ENCODE data around the gene ZNF705A.
"Not testable (repeated sequence)": the region's sequence is repeated elsewhere in the genome, so short reads cannot be mapped to it uniquely, and the experiment has no call there.

Gene ZNF705A

GRCh38 chr12:8127138-8127537, 29.7 kb upstream of the ZNF705A start:
- Histone ChIP-seq H3K9me3 (no peaks in the 10 kb centered on the region), H3K4me1 (ENCODE audit: control insufficient read depth in 1 of 2, insufficient read depth in 1 of 2, low read depth in 1 of 2, low read length in 1 of 2) (peaks cover 68 to 72% of the 10 kb centered on the region in 2 experiments), H3K27me3 (no peaks in the 10 kb centered on the region), H3K27ac (peak overlapping the region; percentile 95), H3K36me3 (peaks cover 26% of the 10 kb centered on the region), H3K4me3 (ENCODE audit: low read depth in 1 of 2, low read length in 1 of 2) (peak overlapping the region; percentile 47 to 66)
- no peak for TF ChIP-seq CTCF (IDR thresholded peaks at IDR 0.05)

GRCh38 chr12:8133636-8134397, 23.0 kb upstream of the ZNF705A start:
- not testable (repeated sequence) for H3K27ac ChIP-seq; H3K27me3 ChIP-seq; H3K4me1 ChIP-seq (ENCODE audit: control insufficient read depth in 1 of 2, insufficient read depth in 1 of 2, low read depth in 1 of 2, low read length in 1 of 2); H3K9me3 ChIP-seq; H3K4me3 ChIP-seq (ENCODE audit: low read depth in 1 of 2, low read length in 1 of 2)
- H3K36me3 ChIP-seq: peaks cover 77% of the 10 kb centered on the region

DNA sequence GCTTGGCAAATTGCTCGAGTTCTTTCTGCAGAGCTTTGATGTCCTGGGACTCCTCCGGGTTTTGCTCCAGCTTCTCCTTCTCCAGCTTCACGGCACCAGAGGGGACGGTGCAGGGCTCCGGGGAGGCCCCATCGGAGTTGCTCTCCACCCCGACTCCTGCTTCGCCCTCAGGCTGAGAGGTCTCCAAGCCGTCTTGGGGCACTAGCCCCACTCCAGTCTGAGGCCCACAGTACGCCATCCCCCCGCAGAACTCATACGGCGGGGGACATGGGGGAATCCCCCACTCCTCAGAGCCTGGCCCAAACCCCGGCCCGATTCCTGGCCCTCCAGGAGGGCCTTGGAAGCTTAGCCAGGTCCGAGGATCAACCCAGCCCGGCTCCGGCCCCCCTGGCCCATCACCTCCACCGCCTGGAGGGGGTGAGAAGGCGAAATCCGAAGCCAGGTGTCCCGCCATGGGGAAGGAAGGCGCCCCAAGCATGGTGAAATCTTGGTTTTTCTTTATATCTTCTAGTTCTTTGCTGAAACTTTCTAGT, 22.4 kb upstream of the ZNF705A start:
- peaks cover 81% of the 10 kb centered on the region for H3K36me3 ChIP-seq
- H3K27ac ChIP-seq: not testable (repeated sequence)

GRCh38 chr12:8141647-8142046, 15.2 kb upstream of the ZNF705A start:
- H3K27ac ChIP-seq; H3K4me1 ChIP-seq (ENCODE audit: control insufficient read depth in 1 of 2, insufficient read depth in 1 of 2, low read depth in 1 of 2, low read length in 1 of 2); H3K4me3 ChIP-seq (ENCODE audit: low read depth in 1 of 2, low read length in 1 of 2); H3K9me3 ChIP-seq: not testable (repeated sequence)
- H3K27me3 ChIP-seq: peaks cover 11% of the 10 kb centered on the region
- H3K36me3 ChIP-seq: peaks cover 45% of the 10 kb centered on the region

More for the DNA sequence above, 22.4 kb upstream of the ZNF705A start:
- H3K9me3 ChIP-seq; H3K4me1 ChIP-seq (ENCODE audit: control insufficient read depth in 1 of 2, insufficient read depth in 1 of 2, low read depth in 1 of 2, low read length in 1 of 2); H3K4me3 ChIP-seq (ENCODE audit: low read depth in 1 of 2, low read length in 1 of 2); H3K27me3 ChIP-seq: not testable (repeated sequence)

- Histone ChIP-seq H3K27me3 (peaks cover 11% of the 10 kb centered on the region), H3K36me3 (peaks cover 29% of the 10 kb centered on the region), H3K4me3 (ENCODE audit: low read depth in 1 of 2, low read length in 1 of 2) (no peak overlapping the region), H3K9me3 (peaks cover 4% of the 10 kb centered on the region), H3K4me1 (ENCODE audit: control insufficient read depth in 1 of 2, insufficient read depth in 1 of 2, low read depth in 1 of 2, low read length in 1 of 2) (no peaks in the 10 kb centered on the region), H3K27ac (no peak overlapping the region)
- no peak for TF ChIP-seq CTCF (IDR thresholded peaks at IDR 0.05)
These were observed 13.6 kb upstream of the ZNF705A start for GRCh38 chr12:8143261-8143660.

DNA sequence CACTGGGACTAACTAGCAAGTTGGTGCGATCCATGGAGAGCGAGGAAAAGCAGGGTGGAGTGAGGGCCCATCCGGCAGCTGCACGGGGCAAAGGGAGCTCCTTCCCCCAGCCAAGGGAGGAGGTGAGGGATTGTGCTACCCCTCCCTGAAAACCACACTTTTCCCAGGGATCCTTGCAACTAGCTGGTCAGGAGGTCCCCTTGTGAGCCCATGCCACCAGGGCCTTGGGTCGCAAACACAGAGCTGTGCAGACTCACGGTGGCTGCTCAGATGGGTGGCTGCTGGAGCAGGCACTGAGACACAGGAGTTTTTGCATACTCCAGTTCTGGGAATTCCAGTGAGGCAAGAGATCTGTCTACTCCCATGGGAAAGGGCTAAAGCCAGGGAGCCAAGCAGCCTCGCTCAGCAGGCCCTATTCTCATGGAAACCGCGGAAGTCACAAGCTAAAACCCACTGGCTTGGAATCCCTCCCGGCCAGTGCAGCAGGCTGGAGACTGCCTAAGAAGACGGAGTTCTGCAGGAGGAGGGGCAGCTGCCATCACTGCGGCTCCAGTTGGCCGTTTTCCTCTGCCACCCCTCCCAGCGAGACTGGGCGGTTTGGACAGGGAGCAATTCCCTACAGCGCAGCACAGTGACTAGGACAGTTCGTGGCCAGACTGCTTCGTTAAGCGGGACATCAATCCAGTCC, 10.9 kb upstream of the ZNF705A start:
- peaks cover 4% of the 10 kb centered on the region for H3K9me3 ChIP-seq
- peaks cover 14% of the 10 kb centered on the region for H3K27me3 ChIP-seq
- H3K27ac ChIP-seq: no peak overlapping the region
- no peaks in the 10 kb centered on the region for H3K4me1 ChIP-seq (ENCODE audit: control insufficient read depth in 1 of 2, insufficient read depth in 1 of 2, low read depth in 1 of 2, low read length in 1 of 2)
- TF ChIP-seq CTCF (IDR thresholded peaks at IDR 0.05): no peak
- H3K36me3 ChIP-seq: peaks cover 2% of the 10 kb centered on the region
- no peak overlapping the region for H3K4me3 ChIP-seq (ENCODE audit: low read depth in 1 of 2, low read length in 1 of 2)

DNA sequence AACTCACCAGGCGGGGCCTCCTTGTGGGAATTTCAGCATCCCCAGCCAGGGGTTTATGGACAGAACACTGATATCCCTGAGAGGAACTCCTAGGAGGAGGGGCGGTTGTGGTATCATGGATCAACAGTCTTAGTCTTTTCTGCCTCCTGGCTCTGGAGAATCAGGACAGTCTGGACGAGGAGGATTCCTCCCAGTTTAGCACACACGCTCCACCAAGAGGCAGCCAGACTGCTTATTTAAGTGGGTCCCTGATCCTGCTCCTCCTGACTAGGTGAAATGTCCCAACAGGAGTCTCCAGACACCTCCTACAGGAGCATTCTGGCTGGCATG, 10.4 kb upstream of the ZNF705A start:
- Histone ChIP-seq H3K4me3 (ENCODE audit: low read depth in 1 of 2, low read length in 1 of 2) (no peak overlapping the region), H3K27ac (no peak overlapping the region)

More for the DNA sequence above, 10.4 kb upstream of the ZNF705A start:
- H3K27me3 ChIP-seq: peaks cover 19% of the 10 kb centered on the region
- H3K36me3 ChIP-seq: no peaks in the 10 kb centered on the region
- H3K9me3 ChIP-seq: peaks cover 4% of the 10 kb centered on the region
- H3K4me1 ChIP-seq (ENCODE audit: control insufficient read depth in 1 of 2, insufficient read depth in 1 of 2, low read depth in 1 of 2, low read length in 1 of 2): no peaks in the 10 kb centered on the region
- no peak for TF ChIP-seq CTCF (IDR thresholded peaks at IDR 0.05)
